Naive B cell (primary cell): ENCODE results near the gene MXD4. TPM values are rescaled to one million over a fixed set of nuclear protein-coding genes. Genes with fewer than 3 reads are reported as not detected.

Source experiments
- ATAC-seq, 2 donors: fragments of 150-1000 bp; cut with Tn5 transposase; 2 replicates each; pipeline ENCODE4 v1.10.0; 2021; ENCODE audit warnings: low read depth in 2 of 2, mild to moderate bottlenecking in 2 of 2, moderate library complexity in 2 of 2
- DNase-seq: peaks from one replicate; pipeline ENCODE4 v3.0.0; 2022
- H3K27ac Mint-ChIP-seq, 6 donors: one replicate each; pipeline ENCODE4 v1.8.0; 2020 to 2022; ENCODE audit warnings: mild to moderate bottlenecking in 6 of 6, mixed read lengths in 6 of 6, moderate library complexity in 5 of 6, inconsistent platforms in 2 of 6
- H3K27me3 Mint-ChIP-seq, 3 donors: one replicate each; pipeline ENCODE4 v1.8.0; 2021 to 2022; ENCODE audit warnings: mixed read lengths in 3 of 3, mild to moderate bottlenecking in 1 of 3
- H3K36me3 Mint-ChIP-seq, 2 donors: one replicate each; pipeline ENCODE4 v1.8.0; 2020 to 2022; ENCODE audit warnings: mixed read lengths in 2 of 2, inconsistent platforms in 1 of 2, mild to moderate bottlenecking in 1 of 2
- H3K4me1 Mint-ChIP-seq, 3 donors: one replicate each; pipeline ENCODE4 v1.8.0; 2020 to 2022; ENCODE audit warnings: mixed read lengths in 3 of 3, inconsistent platforms in 1 of 3, mild to moderate bottlenecking in 1 of 3, moderate library complexity in 1 of 3
- H3K4me3 Mint-ChIP-seq, 8 donors: one replicate each; pipeline ENCODE4 v1.8.0; 2020 to 2022; ENCODE audit warnings: mild to moderate bottlenecking in 8 of 8, mixed read lengths in 8 of 8, moderate library complexity in 8 of 8, inconsistent platforms in 2 of 8
- H3K9me3 Mint-ChIP-seq, 7 donors: one replicate each; pipeline ENCODE4 v1.8.0; 2020 to 2022; ENCODE audit warnings: mixed read lengths in 7 of 7, mild to moderate bottlenecking in 5 of 7, inconsistent platforms in 2 of 7, moderate library complexity in 1 of 7
- polyA plus RNA-seq, 6 donors: library from polyadenylated mRNA; unstranded; fragments of 300-500 nt; fragmentation: Illumina TruSeq; gene quantifications; one replicate each; pipeline ENCODE4 v1.2.3, GENCODE V29; 2021; ENCODE audit warnings: low read depth in 6 of 6

MXD4 gene, protein sequence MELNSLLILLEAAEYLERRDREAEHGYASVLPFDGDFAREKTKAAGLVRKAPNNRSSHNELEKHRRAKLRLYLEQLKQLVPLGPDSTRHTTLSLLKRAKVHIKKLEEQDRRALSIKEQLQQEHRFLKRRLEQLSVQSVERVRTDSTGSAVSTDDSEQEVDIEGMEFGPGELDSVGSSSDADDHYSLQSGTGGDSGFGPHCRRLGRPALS
- polyA plus RNA-seq: 10 to 100 TPM; 29.4 to 46.2 (median 40.6) TPM

DNA sequence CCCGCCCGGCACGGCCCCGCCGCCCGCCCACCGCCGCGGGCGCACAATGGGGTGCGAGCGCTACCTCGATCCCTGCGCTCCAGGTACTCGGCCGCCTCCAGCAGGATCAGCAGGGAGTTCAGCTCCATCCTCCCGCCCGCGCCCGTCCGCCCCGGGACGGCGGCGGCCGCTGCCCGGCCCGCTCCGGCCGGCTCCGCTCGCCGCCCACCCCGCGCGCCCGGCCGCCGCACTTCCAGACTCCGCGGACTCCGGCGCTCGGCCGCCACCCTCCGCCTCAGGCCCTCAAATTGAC lies at the start of gene MXD4:
MXD4 (minus strand) TSS at position 257 of the 292 bp plus-strand sequence; CDS start at position 128, 129 bp downstream.
- Mint-ChIP-seq H3K36me3 (no peaks in the 10 kb centered on the region), H3K4me1 (peaks cover 4 to 17% (median 11%) of the 10 kb centered on the region in 3 donors), H3K27me3 (no peaks in the 10 kb centered on the region), H3K27ac (peak within 1 kb of the TSS in 5 of 6 donors; percentile 38 to 96 (median 90)), H3K9me3 (no peaks in the 10 kb centered on the region), H3K4me3 (peak within 1 kb of the TSS; percentile 74 to 93 (median 84))
- ATAC-seq (peak in 1 of 2 donors; percentile 0), DNase-seq (no peak)

DNA sequence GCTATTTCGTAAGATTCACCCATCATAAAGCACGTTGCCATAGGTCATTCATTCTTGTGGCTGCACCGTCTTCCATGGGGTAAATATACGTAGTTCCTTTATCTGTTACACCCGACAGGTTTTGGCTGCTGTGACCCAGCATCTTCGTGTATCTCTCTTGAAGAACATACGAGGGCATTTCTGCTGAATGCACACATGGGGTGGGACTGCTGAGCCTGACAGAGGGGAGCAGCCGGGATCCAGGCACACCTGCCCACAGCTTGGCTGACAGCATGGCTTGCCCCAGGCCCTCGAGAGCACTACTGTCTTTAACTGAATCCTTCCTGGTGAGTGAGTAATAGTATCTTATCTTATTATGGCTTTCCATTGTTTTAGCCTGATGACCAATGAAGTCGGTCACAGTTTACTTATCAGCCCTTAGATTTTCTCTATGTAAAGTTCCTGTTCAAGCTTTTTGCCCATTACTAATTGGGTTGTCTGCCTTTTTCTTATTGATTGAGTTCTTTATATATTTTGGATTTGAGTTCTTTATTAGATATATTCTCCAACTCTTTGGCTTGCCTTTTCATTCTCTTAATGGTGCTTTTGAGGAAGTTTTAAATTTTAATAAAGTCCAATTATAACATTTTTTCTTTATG lies 45.0 kb upstream of the MXD4 start:
- H3K27ac Mint-ChIP-seq: no peak overlapping the region
- peaks cover 0 to 4% (median 0%) of the 10 kb centered on the region in 3 donors for H3K4me1 Mint-ChIP-seq
- DNase-seq (no peak), ATAC-seq (no peak)
- H3K27me3 Mint-ChIP-seq: peaks cover 0 to 20% (median 5%) of the 10 kb centered on the region in 3 donors
- peaks cover 18 to 24% of the 10 kb centered on the region in 2 donors for H3K36me3 Mint-ChIP-seq
- peak overlapping the region in 1 of 8 donors; percentile 15 for H3K4me3 Mint-ChIP-seq
- H3K9me3 Mint-ChIP-seq: peaks cover 7 to 47% (median 29%) of the 10 kb centered on the region in 7 donors

DNA sequence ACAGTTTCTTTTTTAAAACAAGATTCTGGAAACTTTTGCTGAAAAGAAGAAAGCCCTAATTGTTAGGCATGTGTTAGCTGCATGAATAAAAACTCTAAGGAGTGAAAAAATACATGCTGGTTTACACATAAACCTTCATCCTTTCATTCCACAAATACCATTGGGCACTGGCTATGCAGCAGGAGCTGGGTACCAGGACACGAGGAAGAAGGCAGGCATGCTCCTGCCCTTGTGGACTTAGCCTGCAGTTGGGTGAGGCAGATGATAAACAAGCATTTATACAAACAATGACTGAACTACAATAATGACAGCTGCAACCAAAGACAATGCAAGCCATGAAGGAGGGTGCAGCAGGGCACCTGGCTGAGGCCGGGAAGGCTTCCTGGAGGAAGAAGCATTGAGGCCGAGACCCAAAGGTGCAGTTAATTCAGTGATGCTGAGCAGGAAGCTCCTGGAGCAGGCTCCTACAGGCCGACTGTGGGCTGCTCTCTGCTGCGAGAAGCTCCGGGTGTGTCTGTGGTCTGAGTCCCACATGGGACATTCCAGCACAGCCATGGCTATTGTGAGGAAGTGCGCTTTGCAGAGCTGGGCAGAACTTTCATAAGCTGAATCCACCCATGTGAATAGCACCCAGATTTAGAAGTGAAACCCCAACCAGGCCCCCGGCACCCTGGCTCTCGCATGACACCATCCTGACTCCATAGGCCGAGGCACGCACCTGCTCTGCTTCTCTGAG lies 44.0 kb upstream of the MXD4 start:
- Mint-ChIP-seq H3K36me3 (peaks cover 18 to 24% of the 10 kb centered on the region in 2 donors), H3K27ac (peak overlapping the region in 1 of 6 donors; percentile 77)

DNA sequence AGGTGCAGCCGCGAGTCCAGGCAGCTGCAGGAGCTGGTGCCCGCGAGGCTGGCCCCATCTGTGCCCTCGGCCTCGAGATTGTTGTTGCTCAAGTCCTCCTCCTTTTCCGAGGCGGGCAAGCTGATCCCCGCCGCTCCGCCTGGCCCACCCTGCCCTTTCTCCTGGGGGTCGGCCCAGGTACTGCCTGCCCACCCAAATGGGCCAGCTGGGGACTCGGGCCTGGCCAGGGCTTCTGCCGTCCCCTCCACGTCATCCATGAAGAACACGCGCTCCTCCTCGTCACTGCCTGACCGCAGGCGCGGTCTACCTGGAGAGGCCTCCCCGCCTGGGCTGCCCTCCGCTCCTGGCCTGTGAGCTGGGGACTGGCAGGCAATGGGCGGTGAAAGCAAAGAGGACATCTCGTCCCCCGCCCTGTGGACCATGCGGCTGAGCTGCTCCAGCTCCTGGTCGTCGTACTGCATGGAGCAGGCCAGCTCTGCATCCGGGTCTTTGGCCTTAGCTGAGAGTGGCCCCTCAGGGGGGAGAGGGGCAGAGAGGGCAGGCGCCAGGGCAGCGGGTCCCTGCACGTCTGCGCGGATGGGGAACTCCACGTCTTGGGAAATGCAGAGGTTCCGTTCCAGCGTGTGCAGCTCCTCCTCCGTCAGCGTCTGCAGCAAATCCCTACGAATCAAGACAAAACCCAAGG lies 43.1 kb upstream of the MXD4 start:
- peaks cover 0 to 4% (median 0%) of the 10 kb centered on the region in 3 donors for H3K4me1 Mint-ChIP-seq
- ATAC-seq (no peak), DNase-seq (no peak)
- peaks cover 0 to 15% (median 5%) of the 10 kb centered on the region in 3 donors for H3K27me3 Mint-ChIP-seq
- peaks cover 12 to 19% of the 10 kb centered on the region in 2 donors for H3K36me3 Mint-ChIP-seq
- H3K27ac Mint-ChIP-seq: peak overlapping the region in 1 of 6 donors; percentile 66
- H3K9me3 Mint-ChIP-seq: peaks cover 7 to 29% (median 18%) of the 10 kb centered on the region in 7 donors
- no peak overlapping the region for H3K4me3 Mint-ChIP-seq

More for the DNA sequence above, 44.0 kb upstream of the MXD4 start:
- no peak for ATAC-seq
- Mint-ChIP-seq H3K9me3 (peaks cover 7 to 38% (median 26%) of the 10 kb centered on the region in 7 donors), H3K4me1 (peaks cover 0 to 4% (median 0%) of the 10 kb centered on the region in 3 donors), H3K27me3 (peaks cover 0 to 20% (median 5%) of the 10 kb centered on the region in 3 donors), H3K4me3 (no peak overlapping the region)
- DNase-seq: no peak

DNA sequence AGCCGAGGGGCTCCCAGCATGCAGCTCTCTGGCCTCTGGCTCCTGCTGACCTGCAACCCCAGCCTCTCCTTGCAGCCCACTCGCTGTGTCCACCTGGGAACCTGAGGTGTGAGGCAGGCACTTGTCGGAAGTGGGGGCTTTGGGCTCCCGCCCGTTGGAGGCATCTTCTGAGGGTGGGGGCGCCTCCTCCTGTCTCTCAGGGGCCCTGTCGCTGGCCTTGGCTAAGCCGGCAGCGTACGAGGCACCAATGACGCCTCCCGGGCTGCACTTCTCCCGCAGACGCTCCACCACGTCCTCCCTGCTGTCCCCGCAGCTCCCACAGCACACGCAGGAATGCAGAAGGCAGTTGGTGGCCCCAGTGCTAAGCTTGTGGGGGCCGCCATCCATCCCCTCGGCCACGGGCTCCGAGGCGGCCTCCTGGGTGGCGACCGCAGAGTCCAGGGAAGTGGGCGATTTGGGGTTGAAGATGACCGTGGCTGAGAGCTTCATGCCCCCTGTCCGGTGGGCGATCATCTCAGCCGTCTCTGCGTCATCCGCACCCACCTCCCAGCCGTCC lies 42.5 kb upstream of the MXD4 start:
- no peak overlapping the region for H3K27ac Mint-ChIP-seq
- no peak for DNase-seq
- peaks cover 0 to 4% (median 0%) of the 10 kb centered on the region in 3 donors for H3K4me1 Mint-ChIP-seq
- peaks cover 4 to 23% (median 14%) of the 10 kb centered on the region in 7 donors for H3K9me3 Mint-ChIP-seq
- peaks cover 0 to 14% (median 4%) of the 10 kb centered on the region in 3 donors for H3K27me3 Mint-ChIP-seq
- no peak for ATAC-seq
- no peak overlapping the region for H3K4me3 Mint-ChIP-seq
- peaks cover 6 to 15% of the 10 kb centered on the region in 2 donors for H3K36me3 Mint-ChIP-seq

DNA sequence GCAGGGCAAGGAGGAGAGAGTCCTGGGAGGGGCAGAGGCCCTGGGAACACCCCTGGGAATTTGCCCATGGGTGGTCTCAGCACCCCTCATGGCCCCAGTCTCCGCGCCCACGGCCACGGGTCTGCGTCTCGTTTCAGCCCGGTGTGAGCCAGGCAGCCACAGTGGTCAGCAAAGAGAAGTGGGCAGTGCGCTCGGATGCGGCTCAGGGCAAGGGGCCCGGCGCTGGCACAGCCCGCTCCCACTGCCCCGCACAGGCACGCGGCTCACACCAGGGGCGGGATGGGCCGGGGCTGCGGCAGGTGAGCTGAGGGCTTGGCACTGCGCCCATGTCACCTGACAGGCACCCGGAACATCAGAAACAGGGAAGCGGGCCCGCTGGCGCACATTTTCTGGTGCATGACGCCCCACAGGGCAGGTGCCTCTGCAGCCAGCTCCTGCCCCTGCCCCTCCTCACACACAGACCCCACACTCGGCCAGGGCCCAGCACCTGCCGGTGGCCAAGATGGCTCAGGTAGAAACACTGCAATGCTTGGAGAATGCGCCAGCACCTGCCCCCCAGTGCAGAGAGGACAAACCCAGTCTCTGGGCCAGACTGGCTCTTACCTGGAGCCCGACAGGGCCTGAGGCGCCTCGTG lies 41.9 kb upstream of the MXD4 start:
- Mint-ChIP-seq H3K4me3 (no peak overlapping the region), H3K36me3 (peaks cover under 1 to 12% of the 10 kb centered on the region in 2 donors), H3K27ac (no peak overlapping the region), H3K27me3 (peaks cover 0 to 8% (median 0%) of the 10 kb centered on the region in 3 donors), H3K9me3 (peaks cover 0 to 17% (median 10%) of the 10 kb centered on the region in 7 donors), H3K4me1 (peaks cover 0 to 4% (median under 1%) of the 10 kb centered on the region in 3 donors)
- ATAC-seq (no peak), DNase-seq (no peak)

DNA sequence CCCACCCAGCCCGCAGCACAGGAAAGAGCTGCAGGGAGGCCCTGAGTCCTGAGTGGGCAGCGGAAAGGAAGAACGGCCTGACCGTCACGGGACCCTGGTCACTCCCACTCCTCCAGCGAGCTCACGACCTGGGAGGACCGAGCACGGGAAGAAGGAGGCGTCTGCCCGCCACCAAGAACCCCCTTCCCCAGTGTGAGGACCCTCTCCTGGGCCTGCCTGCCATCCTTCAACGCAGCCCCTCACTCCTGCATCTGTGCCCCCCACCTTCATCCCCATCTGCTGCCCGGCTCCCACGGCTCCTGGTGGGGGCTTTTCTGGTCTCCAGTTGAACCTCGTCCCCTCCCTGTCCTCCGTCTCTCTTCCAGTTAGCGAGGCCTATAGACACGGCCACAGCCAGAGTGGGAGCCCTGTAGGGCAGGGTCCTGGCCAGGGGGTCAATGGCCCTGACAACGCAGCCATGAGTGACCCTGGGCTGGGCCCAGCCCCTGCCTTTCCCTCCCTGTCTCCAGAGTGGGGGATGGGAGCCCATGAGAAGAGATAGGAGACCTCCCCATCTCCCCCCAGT lies 41.3 kb upstream of the MXD4 start:
- H3K4me3 Mint-ChIP-seq: no peak overlapping the region
- ATAC-seq (no peak), DNase-seq (no peak)
- H3K4me1 Mint-ChIP-seq: peaks cover 0 to 4% (median 2%) of the 10 kb centered on the region in 3 donors
- H3K36me3 Mint-ChIP-seq: peaks cover 0 to 12% of the 10 kb centered on the region in 2 donors
- no peak overlapping the region for H3K27ac Mint-ChIP-seq
- H3K9me3 Mint-ChIP-seq: peaks cover 0 to 16% (median 9%) of the 10 kb centered on the region in 7 donors
- peaks cover 0 to 6% (median 0%) of the 10 kb centered on the region in 3 donors for H3K27me3 Mint-ChIP-seq

DNA sequence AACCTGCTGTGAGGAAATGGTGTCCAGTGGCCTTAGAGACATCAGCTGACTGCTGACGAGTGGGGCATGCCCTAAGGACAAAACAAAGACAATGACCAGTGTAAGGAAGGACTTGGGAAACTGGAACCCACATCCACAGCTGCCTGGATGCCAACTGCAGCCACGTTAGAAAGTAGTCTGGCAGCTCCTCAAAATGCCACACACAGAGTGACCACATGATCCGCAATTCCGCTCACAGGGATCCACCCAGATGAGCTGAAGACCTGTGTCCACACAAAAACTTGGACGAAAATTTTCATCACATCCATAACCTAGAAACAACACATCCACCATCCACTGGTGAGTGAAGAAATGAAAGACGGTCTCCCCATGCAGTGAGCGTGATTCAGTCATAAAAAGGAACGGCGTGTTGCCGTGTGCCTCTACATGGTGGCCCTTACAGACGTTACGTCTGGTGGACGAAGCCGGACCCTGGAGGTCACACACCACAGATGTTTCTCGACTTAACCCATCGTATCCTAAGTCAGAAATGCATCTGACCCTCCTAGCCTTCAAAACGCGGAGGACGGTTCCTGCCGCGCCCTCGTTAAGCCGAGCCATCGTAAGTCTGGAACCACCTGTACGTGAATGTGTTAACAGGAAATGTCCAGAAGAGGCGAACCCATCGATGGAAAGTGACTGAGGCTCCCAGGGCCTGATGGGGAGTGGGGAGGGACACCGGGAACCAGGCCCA lies 40.6 kb upstream of the MXD4 start:
- peaks cover 0 to 12% of the 10 kb centered on the region in 2 donors for H3K36me3 Mint-ChIP-seq
- H3K27ac Mint-ChIP-seq: no peak overlapping the region
- DNase-seq (no peak), ATAC-seq (no peak)
- peaks cover 4 to 7% (median 6%) of the 10 kb centered on the region in 3 donors for H3K4me1 Mint-ChIP-seq
- no peak overlapping the region for H3K4me3 Mint-ChIP-seq
- peaks cover 0 to 12% (median 6%) of the 10 kb centered on the region in 7 donors for H3K9me3 Mint-ChIP-seq
- peaks cover 0 to 6% (median 0%) of the 10 kb centered on the region in 3 donors for H3K27me3 Mint-ChIP-seq

DNA sequence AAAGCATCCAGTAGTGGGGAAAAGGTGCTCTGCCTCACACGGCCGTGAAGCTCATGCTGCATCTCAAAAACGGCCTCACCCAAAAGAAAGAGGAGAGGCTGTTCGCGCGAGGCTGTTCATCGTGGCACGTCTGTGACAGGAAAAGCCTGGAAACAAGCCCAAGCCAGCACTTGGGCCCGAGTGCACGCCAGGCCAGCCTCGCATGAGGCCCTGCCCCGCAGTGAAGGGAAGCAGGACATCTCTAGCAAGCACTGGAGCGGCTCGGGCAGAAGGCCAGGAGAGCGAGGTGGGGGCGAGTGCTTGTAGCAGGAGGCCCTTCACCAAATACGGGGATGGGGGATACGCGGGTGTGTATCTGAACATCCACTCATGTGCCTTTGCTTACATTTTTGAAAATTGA lies 39.9 kb upstream of the MXD4 start:
- peaks cover 0 to 6% (median 0%) of the 10 kb centered on the region in 3 donors for H3K27me3 Mint-ChIP-seq
- H3K36me3 Mint-ChIP-seq: peaks cover 0 to 8% of the 10 kb centered on the region in 2 donors
- H3K4me3 Mint-ChIP-seq: no peak overlapping the region
- H3K4me1 Mint-ChIP-seq: peaks cover 4 to 9% (median 8%) of the 10 kb centered on the region in 3 donors
- ATAC-seq: no peak
- DNase-seq: no peak
- H3K9me3 Mint-ChIP-seq: peaks cover 0 to 8% (median 3%) of the 10 kb centered on the region in 7 donors
- H3K27ac Mint-ChIP-seq: peak overlapping the region in 1 of 6 donors; percentile 32

DNA sequence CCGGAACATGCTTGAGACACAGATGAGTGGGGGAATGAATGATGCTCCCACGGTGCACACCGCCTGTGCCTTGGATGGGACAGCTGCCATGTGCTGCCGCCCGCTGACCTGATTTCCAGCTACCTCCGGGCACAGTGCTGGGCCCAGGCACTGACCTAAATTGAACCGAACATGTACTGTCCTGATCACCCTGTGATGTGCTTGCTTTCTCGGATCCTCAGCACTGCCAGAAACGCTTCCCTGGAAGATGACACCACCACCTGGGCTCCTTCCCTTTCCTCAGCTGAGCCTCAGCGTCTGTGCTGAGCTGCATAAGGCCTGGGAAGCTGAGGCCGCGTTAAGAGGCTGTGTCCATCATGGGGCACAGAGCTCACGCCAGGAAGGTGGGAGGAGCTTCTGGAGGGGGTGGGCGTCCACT lies 39.3 kb upstream of the MXD4 start:
- no peak for ATAC-seq
- Mint-ChIP-seq H3K27ac (no peak overlapping the region), H3K4me1 (peaks cover 4 to 9% (median 8%) of the 10 kb centered on the region in 3 donors), H3K4me3 (no peak overlapping the region), H3K27me3 (peaks cover 0 to 6% (median 0%) of the 10 kb centered on the region in 3 donors), H3K36me3 (peaks cover 0 to 5% of the 10 kb centered on the region in 2 donors), H3K9me3 (peaks cover 0 to 5% (median 1%) of the 10 kb centered on the region in 7 donors)
- DNase-seq: no peak

DNA sequence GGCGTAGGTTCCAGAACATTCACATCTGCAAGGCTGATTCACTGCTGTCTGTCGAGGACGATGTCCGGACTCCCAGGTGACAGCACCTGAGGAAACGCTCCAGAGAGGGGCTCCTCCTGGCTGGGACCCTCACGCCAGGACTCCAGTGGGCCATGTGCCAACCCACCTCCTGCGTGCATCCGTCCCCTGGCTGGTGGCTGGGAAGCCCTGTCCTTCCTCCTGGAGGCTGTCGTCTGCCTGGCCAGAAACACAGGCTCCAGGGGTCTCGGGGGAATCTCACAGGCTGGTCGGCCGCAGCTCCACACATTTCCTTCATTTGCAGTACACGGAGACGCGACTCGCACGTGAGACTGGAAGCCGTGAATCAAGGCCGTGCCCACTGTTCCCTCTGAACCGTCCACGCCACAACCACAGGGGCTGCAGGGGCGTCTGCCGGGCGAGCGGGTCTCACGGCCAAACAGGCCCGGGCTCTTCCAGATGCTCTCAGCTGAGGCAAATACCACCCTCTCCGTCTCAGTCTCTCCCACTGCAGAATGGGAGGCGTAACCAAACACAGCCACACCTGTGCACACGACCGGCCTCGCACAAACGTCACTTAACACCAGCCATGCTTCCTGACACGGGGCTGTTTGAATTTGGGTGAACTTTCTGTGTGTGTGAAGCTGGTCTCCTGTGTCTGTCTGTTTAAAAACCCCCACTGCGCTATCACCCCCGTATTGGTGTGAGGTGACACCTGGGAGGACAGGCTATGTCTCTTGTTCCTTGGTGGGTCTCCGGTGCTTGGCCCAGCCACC lies 38.7 kb upstream of the MXD4 start:
- Mint-ChIP-seq H3K4me1 (peaks cover 4 to 9% (median 8%) of the 10 kb centered on the region in 3 donors), H3K27ac (no peak overlapping the region), H3K9me3 (peaks cover 0 to 5% (median 0%) of the 10 kb centered on the region in 7 donors), H3K27me3 (peaks cover 0 to 6% (median 0%) of the 10 kb centered on the region in 3 donors), H3K4me3 (no peak overlapping the region), H3K36me3 (peaks cover 0 to 5% of the 10 kb centered on the region in 2 donors)
- ATAC-seq (no peak), DNase-seq (no peak)
